ENCODE measurements around the gene ARF5.

Gene ARF5

GRCh38 chr7:127588697-127589482 lies 679 bp downstream of the ARF5 start:
- peak in 3 of 5 experiments; percentile 11 to 43 (median 14) for DNase-seq

GRCh38 chr7:127589896-127590295 lies 1.7 kb downstream of the ARF5 start:
- DNase-seq, result no peak

GRCh38 chr7:127591189-127591588 lies 3.0 kb downstream of the ARF5 start:
- no peak for DNase-seq

GRCh38 chr7:127591591-127591990 lies 3.4 kb downstream of the ARF5 start:
- no peak for DNase-seq

GRCh38 chr7:127592550-127592949 lies 4.3 kb downstream of the ARF5 start:
- no peak for DNase-seq

- no peak for DNase-seq
Measured at GRCh38 chr7:127594490-127594889, 6.3 kb downstream of the ARF5 start.

- no peak for DNase-seq
Measured at GRCh38 chr7:127595737-127596136, 7.5 kb downstream of the ARF5 start.

- no peak for DNase-seq
Measured at GRCh38 chr7:127598318-127598717, 10.1 kb downstream of the ARF5 start.

GRCh38 chr7:127600885-127601284 lies 12.7 kb downstream of the ARF5 start:
- no peak for DNase-seq

- no peak for DNase-seq
Measured at GRCh38 chr7:127608446-127608845, 20.2 kb downstream of the ARF5 start.

- DNase-seq, result no peak
Measured at GRCh38 chr7:127609297-127609696, 21.1 kb downstream of the ARF5 start.

GRCh38 chr7:127612263-127612662 lies 24.1 kb downstream of the ARF5 start:
- DNase-seq, result no peak

GRCh38 chr7:127616724-127617123 lies 28.5 kb downstream of the ARF5 start:
- DNase-seq, result no peak

- no peak for DNase-seq
Measured at GRCh38 chr7:127618042-127618441, 29.8 kb downstream of the ARF5 start, which contains the start of gene PAX4. TSS of gene PAX4 (minus strand) at chr7:127618142. CDS start at chr7:127615928, 2,214 bp downstream.

- no peak for DNase-seq
Measured at GRCh38 chr7:127618775-127619174, 30.6 kb downstream of the ARF5 start.

GRCh38 chr7:127619681-127620405 lies 31.6 kb downstream of the ARF5 start:
- no peak for DNase-seq

GRCh38 chr7:127620406-127621233 lies 32.4 kb downstream of the ARF5 start:
- DNase-seq, result no peak

GRCh38 chr7:127625331-127625730 lies 37.1 kb downstream of the ARF5 start:
- DNase-seq, result no peak

- DNase-seq, result no peak
Measured at GRCh38 chr7:127628445-127628844, 40.2 kb downstream of the ARF5 start.

- peak in 1 of 5 experiments; percentile 14 for DNase-seq
Measured at GRCh38 chr7:127629268-127629854, 41.1 kb downstream of the ARF5 start.

- no peak for DNase-seq
Measured at GRCh38 chr7:127632276-127632910, 44.2 kb downstream of the ARF5 start.

GRCh38 chr7:127635659-127636285 lies 47.6 kb downstream of the ARF5 start:
- DNase-seq, result no peak

Data from T-helper 2 cell (primary cell).